SK-N-MC (cell line): ENCODE results near the gene SAT1.

Source experiments
- EZH2 ChIP-seq: fragments of 200-600 bp; sonication (generic); IDR thresholded peaks from one replicate; pipeline ENCODE4 v1.6.1; 2017; ENCODE audit warnings: antibody characterized with exemption
- FOXP2 ChIP-seq: optimal IDR thresholded peaks from 2 replicates; pipeline ENCODE3; 2011; ENCODE audit warnings: mild to moderate bottlenecking, moderate library complexity; ENCODE audit not compliant: insufficient read depth; ENCODE audit errors: extremely low read length, control extremely low read depth
- POLR2AphosphoS5 ChIP-seq: IDR thresholded peaks from 2 replicates; pipeline ENCODE4 v1.6.1; 2012; ENCODE audit warnings: mild to moderate bottlenecking, low read depth, low read length, borderline replicate concordance

GRCh38 chrX:23815376-23815775, 32.4 kb downstream of the SAT1 start:
- TF ChIP-seq EZH2 (no peak), POLR2AphosphoS5 (no peak), FOXP2 (no peak)
